ENCODE results near the gene PLA2G15.

Gene PLA2G15

DNA sequence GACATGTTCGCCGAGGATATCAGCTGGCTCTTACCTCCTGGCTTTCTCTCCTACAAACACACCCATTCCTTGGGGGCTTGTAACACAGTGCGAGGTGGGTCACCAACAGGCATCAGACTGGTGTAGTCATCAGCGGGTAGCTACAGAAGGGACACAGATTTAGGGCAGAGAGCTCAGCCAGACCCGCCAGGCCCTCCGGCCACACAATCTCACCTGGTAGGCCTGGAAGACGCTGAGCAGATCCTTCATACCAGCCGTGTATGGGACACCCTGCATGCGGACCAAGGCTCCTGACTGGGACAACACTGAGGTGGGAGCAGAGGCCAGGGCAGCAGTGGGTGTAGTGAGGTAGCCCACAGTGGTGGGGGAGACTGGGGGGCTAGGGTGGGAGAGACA lies 15.0 kb upstream of the PLA2G15 start:
- TF ChIP-seq, protein P1, sequence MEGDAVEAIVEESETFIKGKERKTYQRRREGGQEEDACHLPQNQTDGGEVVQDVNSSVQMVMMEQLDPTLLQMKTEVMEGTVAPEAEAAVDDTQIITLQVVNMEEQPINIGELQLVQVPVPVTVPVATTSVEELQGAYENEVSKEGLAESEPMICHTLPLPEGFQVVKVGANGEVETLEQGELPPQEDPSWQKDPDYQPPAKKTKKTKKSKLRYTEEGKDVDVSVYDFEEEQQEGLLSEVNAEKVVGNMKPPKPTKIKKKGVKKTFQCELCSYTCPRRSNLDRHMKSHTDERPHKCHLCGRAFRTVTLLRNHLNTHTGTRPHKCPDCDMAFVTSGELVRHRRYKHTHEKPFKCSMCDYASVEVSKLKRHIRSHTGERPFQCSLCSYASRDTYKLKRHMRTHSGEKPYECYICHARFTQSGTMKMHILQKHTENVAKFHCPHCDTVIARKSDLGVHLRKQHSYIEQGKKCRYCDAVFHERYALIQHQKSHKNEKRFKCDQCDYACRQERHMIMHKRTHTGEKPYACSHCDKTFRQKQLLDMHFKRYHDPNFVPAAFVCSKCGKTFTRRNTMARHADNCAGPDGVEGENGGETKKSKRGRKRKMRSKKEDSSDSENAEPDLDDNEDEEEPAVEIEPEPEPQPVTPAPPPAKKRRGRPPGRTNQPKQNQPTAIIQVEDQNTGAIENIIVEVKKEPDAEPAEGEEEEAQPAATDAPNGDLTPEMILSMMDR (IDR thresholded peaks at IDR 0.05; ENCODE audit: insufficient read depth, low read length, missing control alignments) = no peak
- DNase-seq (ENCODE audit: low read depth, low spot score) = no peak
- H3K4me3 ChIP-seq (ENCODE audit: low read depth, low read length) = no peak overlapping the region
- ChIA-PET POLR2A (no interaction called here), CTCF (interaction anchor here (0.7 to 6.7 kb wide), 26 partner anchors 8 to 414 kb away, joined by 3 to 124 read pairs (median 4); partner anchors contain the start of genes DDX28, DUS2, NFATC3 and NRN1L)

DNA sequence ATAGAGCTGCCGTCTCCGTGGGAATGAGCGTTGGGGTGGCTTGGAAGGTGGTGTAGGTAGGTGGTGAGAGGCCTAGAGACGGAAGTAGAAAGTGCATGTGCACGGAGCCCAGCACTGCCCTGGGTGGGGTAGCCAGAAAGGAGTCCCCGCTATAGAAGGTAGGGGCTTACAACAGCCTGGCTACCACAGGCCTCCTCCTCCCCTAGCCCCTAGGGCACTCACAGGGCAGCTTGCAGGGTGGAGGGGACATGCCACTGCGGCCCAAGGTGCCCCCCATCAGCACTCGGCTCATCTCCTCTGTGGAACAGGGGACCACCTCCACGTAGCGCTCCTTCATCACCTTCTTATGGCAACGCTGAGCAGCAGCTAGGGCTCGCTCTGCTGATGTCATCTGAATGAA lies 14.2 kb upstream of the PLA2G15 start:
- POLR2A ChIA-PET = no interaction called here
- DNase-seq (ENCODE audit: low read depth, low spot score) = no peak
- no peak overlapping the region for H3K4me3 ChIP-seq (ENCODE audit: low read depth, low read length)
- TF ChIP-seq, protein P1 (IDR thresholded peaks at IDR 0.05; ENCODE audit: insufficient read depth, low read length, missing control alignments) = no peak
- CTCF ChIA-PET = interaction anchor here (1.3 to 6.7 kb wide), 8 partner anchors 11 to 347 kb away, joined by 3 to 124 read pairs (median 11); partner anchors contain the start of genes NFATC3 and NRN1L

DNA sequence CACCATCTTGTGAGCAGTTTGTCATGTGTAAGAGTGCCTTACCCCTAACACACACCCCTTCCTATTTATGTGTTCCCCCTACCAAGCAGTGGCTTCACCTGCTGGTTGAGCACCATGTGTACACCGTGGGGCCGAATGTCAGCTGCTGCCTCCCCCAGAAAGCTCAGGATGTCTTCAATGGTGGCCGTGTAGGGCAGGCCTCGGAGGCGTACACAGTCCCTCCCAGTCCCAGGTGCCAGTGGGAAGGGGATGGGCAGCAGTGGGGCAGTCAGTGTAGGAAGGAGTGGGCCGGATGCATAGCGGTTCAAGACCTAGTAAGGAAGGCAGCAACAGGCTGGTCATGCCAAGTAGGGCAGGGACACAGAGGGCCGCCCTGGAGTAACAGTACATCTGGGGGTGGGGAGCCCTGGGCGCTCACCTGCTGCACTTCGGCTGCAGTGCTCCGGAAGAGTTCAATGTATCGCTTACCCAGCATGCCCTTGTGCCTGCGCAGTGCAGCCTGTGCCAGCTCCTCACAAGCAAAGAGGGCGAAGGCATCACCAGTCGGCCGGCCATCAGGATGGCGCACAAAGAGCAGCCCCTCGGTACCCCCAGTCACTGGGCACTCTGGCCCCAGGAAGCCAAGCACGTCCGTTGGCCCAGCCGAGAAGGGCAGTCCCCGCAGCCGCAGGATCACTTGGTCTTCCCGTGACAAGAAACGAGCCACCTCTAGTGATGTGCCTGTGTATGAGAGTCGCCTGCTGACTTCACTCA lies 13.6 kb upstream of the PLA2G15 start:
- TF ChIP-seq, protein P1 (IDR thresholded peaks at IDR 0.05; ENCODE audit: insufficient read depth, low read length, missing control alignments) = no peak
- H3K4me3 ChIP-seq (ENCODE audit: low read depth, low read length) = no peak overlapping the region
- ChIA-PET CTCF (interaction anchor here (1.3 to 6.7 kb wide), 6 partner anchors 137 to 348 kb away, joined by 3 to 124 read pairs (median 30); partner anchors contain the start of genes NFATC3 and NRN1L), POLR2A (no interaction called here)
- DNase-seq (ENCODE audit: low read depth, low spot score) = no peak

DNA sequence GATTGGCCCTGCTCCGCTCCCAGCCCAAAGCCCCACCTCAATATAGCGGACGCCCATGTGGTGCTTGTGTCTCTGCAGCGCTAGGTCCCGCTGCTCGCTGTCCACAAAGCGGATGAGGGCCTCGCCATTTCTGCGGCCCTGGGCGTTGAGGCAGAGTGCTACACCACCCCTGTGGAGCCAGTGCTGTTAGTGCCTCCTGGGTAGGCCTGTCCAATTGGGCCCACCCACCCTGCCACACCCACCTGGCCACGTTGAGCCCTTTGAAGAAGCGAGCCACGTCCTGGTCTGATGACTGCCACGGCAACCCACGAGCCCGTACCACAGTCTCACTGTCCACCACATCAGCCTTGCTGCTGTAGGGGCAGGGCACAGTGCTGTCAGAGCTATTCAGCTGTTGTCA lies 12.8 kb upstream of the PLA2G15 start:
- CTCF ChIA-PET = no interaction called here
- no peak overlapping the region for H3K4me3 ChIP-seq (ENCODE audit: low read depth, low read length)
- TF ChIP-seq, protein P1 (IDR thresholded peaks at IDR 0.05; ENCODE audit: insufficient read depth, low read length, missing control alignments) = no peak
- POLR2A ChIA-PET = no interaction called here
- no peak for DNase-seq (ENCODE audit: low read depth, low spot score)

DNA sequence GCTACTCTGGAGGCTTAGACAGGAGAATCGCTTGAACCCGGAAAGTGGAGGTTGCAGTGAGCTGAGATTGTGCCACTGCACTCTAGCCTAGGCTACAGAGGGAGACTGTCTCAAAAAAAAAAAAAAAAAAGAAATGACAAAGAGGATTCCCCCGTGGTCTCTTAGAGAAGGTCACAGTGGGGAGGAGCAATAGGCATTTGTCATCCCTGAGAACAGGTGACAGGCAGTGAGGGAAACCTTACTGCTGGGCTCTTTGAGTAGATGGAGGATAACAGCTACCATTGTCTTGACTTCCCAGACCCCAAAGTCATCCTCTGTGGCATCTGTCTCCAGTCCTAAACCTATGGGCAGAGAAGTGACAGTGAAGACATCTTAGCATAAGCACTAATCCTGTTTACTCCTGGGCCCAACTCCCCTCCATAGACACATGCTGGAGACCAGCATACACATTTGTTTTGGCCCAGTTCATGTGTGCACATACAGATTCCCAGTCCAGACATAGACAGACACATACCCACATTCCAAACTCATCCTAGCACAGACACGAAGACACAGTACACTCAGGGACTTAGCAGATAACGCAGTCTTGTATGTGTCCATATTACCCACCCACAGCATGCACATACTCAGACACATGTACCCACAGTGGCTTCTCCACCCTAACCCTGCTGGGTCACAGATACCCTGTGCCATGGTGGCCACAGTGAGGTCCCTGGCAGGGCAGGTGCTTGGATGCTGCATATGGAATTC lies 11.9 kb upstream of the PLA2G15 start:
- ChIA-PET CTCF (interaction anchor here (0.8 kb wide), 1 partner anchor 28 kb away, joined by 3 read pairs; no protein-coding TSS in a partner anchor), POLR2A (no interaction called here)
- TF ChIP-seq, protein P1 (IDR thresholded peaks at IDR 0.05; ENCODE audit: insufficient read depth, low read length, missing control alignments) = no peak
- no peak for DNase-seq (ENCODE audit: low read depth, low spot score)
- no peak overlapping the region for H3K4me3 ChIP-seq (ENCODE audit: low read depth, low read length)

DNA sequence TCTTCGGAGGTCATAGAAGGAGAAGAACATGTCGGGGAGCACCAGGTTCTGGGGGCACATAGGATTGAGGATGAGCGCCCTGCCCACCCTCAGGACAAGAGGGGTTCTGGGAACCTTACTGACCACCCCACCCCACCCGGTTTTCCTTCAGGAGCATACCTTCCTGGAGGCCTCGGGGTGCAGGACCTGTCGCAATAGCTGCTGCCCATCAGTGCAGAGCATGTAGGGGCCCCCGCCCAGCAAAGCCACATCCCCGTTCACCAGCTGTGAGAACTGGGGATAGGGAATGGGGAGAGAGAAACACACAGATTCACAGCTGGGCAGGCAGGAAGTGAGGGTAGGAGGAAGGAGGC lies 11.4 kb upstream of the PLA2G15 start:
- H3K4me3 ChIP-seq (ENCODE audit: low read depth, low read length) = no peak overlapping the region
- DNase-seq (ENCODE audit: low read depth, low spot score) = no peak

More for the DNA sequence above, 11.4 kb upstream of the PLA2G15 start:
- CTCF ChIA-PET = interaction anchor here (0.8 to 1.6 kb wide), 3 partner anchors 27 to 417 kb away, joined by 3 to 6 read pairs (median 3); no protein-coding TSS in a partner anchor
- TF ChIP-seq, protein P1 (IDR thresholded peaks at IDR 0.05; ENCODE audit: insufficient read depth, low read length, missing control alignments) = no peak
- POLR2A ChIA-PET = no interaction called here
